B cell (primary cell): ENCODE results near the gene PRDM5. TPM values are rescaled to one million over a fixed set of nuclear protein-coding genes. Genes with fewer than 3 reads are reported as not detected.

ENCODE experiments used
- ATAC-seq: fragments of 200-7000 bp; cut with Tn5 transposase; one replicate; pipeline ENCODE4 v1.10.0; 2021; ENCODE audit warnings: low read depth, mild to moderate bottlenecking, moderate number of reproducible peaks, moderate library complexity
- CTCF ChIA-PET: fragments of 350-600 bp; sonication (Branson Sonifier 250); formaldehyde crosslinking; loops from one replicate; lab custom pipeline; 2021; ENCODE audit warnings: antibody characterized with exemption, inconsistent platforms; lab: Charles Lee
- POLR2A ChIA-PET: fragments of 350-600 bp; sonication (Branson Sonifier 250); formaldehyde crosslinking; loops from one replicate; lab custom pipeline; 2021; ENCODE audit warnings: antibody characterized with exemption; lab: Charles Lee
- DNase-seq: peaks from one replicate; pipeline ENCODE4 v3.0.0; 2013
- H2AFZ ChIP-seq: 2 replicates; pipeline ENCODE4 v1.6.1; 2012; ENCODE audit warnings: mild to moderate bottlenecking, low read depth, low read length; ENCODE audit not compliant: insufficient read depth, poor library complexity, severe bottlenecking
- H3K27ac ChIP-seq, 2 donors: 1 replicate in 1 of 2; 2 replicates in 1 of 2; pipeline ENCODE4 v1.5.1; 2012 to 2013; ENCODE audit warnings: low read length in 2 of 2, mild to moderate bottlenecking in 2 of 2, moderate library complexity in 1 of 2
- H3K27me3 ChIP-seq, 4 experiments: fragments of 200-600 bp in 1 of 4; sonication (generic) in 1 of 4; replicated peaks in 1 of 4; 1 replicate in 2 of 4; 2 replicates in 2 of 4; pipeline versions ENCODE4 v1.6.1 to v1.7.0; 2013 to 2016; ENCODE audit warnings: low read length in 3 of 4, mild to moderate bottlenecking in 2 of 4, mixed read lengths in 1 of 4, moderate library complexity in 1 of 4; ENCODE audit not compliant: insufficient read depth in 4 of 4, control insufficient read depth in 3 of 4; ENCODE audit errors: control extremely low read depth in 1 of 4
- H3K36me3 ChIP-seq, 2 experiments: replicated peaks in 1 of 2; 1 replicate in 1 of 2; 2 replicates in 1 of 2; pipeline versions ENCODE4 v1.6.1 to v1.7.1; 2013; ENCODE audit warnings: low read length in 1 of 2; ENCODE audit not compliant: insufficient read depth in 2 of 2, control insufficient read depth in 1 of 2; ENCODE audit errors: control extremely low read depth in 1 of 2, extremely low read depth in 1 of 2
- H3K4me1 ChIP-seq, 2 donors: fragments of 200-600 bp in 1 of 2; sonication (generic) in 1 of 2; 1 replicate in 1 of 2; 2 replicates in 1 of 2; pipeline versions ENCODE4 v1.5.1 to v1.6.1; 2013 to 2017; ENCODE audit warnings: low read length in 2 of 2; ENCODE audit not compliant: control insufficient read depth in 2 of 2, insufficient read depth in 2 of 2
- H3K4me2 ChIP-seq: replicated peaks from 2 replicates; pipeline ENCODE3; 2012; ENCODE audit warnings: mild to moderate bottlenecking, low read depth, low read length; ENCODE audit not compliant: poor library complexity, severe bottlenecking
- H3K4me3 ChIP-seq, 5 experiments: fragments of 200-600 bp in 1 of 5; sonication (generic) in 1 of 5; 1 replicate in 3 of 5; 2 replicates in 2 of 5; pipeline versions ENCODE4 v1.5.1 to v1.7.0; 2011 to 2016; ENCODE audit warnings: low read length in 4 of 5, mild to moderate bottlenecking in 4 of 5, low read depth in 2 of 5, control low read depth in 1 of 5, moderate library complexity in 1 of 5; ENCODE audit not compliant: insufficient read depth in 1 of 5; ENCODE audit errors: control extremely low read depth in 1 of 5, extremely low read depth in 1 of 5
- H3K79me2 ChIP-seq: fragments of 200-600 bp; sonication (generic); one replicate; pipeline ENCODE4 v1.6.0; 2016; ENCODE audit warnings: low read length; ENCODE audit not compliant: control insufficient read depth, insufficient read depth
- H3K9ac ChIP-seq: fragments of 200-600 bp; sonication (generic); 2 replicates; pipeline ENCODE4 v1.6.1; 2017; ENCODE audit warnings: mild to moderate bottlenecking, low read length, moderate library complexity
- H3K9me3 ChIP-seq, 3 donors: one replicate each; pipeline versions ENCODE4 v1.6.1 to v1.7.1; 2013; ENCODE audit warnings: low read length in 2 of 3; ENCODE audit not compliant: control insufficient read depth in 2 of 3, insufficient read depth in 1 of 3; ENCODE audit errors: control extremely low read depth in 1 of 3
- H4K20me1 ChIP-seq: 2 replicates; pipeline ENCODE4 v1.6.0; 2012; ENCODE audit warnings: mild to moderate bottlenecking, low read length; ENCODE audit not compliant: insufficient read depth, control insufficient read depth, poor library complexity, severe bottlenecking
- H3K27ac Mint-ChIP-seq: one replicate; pipeline ENCODE4 v1.8.0; 2021; ENCODE audit warnings: mixed read lengths
- H3K27me3 Mint-ChIP-seq: one replicate; pipeline ENCODE4 v1.8.0; 2021; ENCODE audit warnings: mixed read lengths
- H3K4me1 Mint-ChIP-seq: one replicate; pipeline ENCODE4 v1.8.0; 2021; ENCODE audit warnings: mixed read lengths
- H3K4me3 Mint-ChIP-seq: one replicate; pipeline ENCODE4 v1.8.0; 2021; ENCODE audit warnings: mixed read lengths
- H3K9me3 Mint-ChIP-seq: one replicate; pipeline ENCODE4 v1.8.0; 2022; ENCODE audit warnings: mixed read lengths; ENCODE audit not compliant: insufficient read depth
- EZH2 ChIP-seq: IDR thresholded peaks from 2 replicates; pipeline ENCODE4 v1.6.1; 2012; ENCODE audit warnings: borderline replicate concordance, low read depth, mild to moderate bottlenecking, moderate library complexity, low read length; ENCODE audit not compliant: insufficient read depth, poor library complexity, severe bottlenecking
- WGBS: methylation state at CpG from one replicate; pipeline ENCODE4 v1.1.5; 2013; ENCODE audit warnings: missing lambda C conversion rate; ENCODE audit not compliant: insufficient coverage; 5-methylcytosine and 5-hydroxymethylcytosine counted together
- intact Hi-C: fragments of 100-400 bp; cut with micrococcal nuclease; formaldehyde crosslinking; loops from one replicate; pipeline ENCODE4 v1.10.0; 2022
- polyA plus RNA-seq: library from polyadenylated mRNA; depleted of rRNA; stranded (reverse); fragments of >200 nt; gene quantifications from 2 replicates; pipeline ENCODE4 v1.2.3, GENCODE V29; 2012
- total RNA-seq, 2 donors: library from RNA; stranded (reverse); fragments of 120-200 nt in 1 of 2; gene quantifications; 1 replicate in 1 of 2; 2 replicates in 1 of 2; pipeline versions ENCODE4 v1.2.3 to v1.2.4, GENCODE V29; 2013 to 2022
- TF ChIP-seq, protein P1 (sequence below): fragments of 200-600 bp; IDR thresholded peaks from one replicate; pipeline ENCODE4 v1.8.0; 2022; ENCODE audit warnings: antibody characterized with exemption, mild to moderate bottlenecking

The PRDM5 gene
- total and polyA plus RNA-seq, 2 donors (not counting 1 experiment from before 2014, with no cell fraction given), result not detected

GRCh38 chr4:120725639-120726580, 196.6 kb downstream of the PRDM5 start:
- H3K4me1 Mint-ChIP-seq, result no peaks in the 10 kb centered on the region
- no peak overlapping the region for H3K4me2 ChIP-seq

GRCh38 chr4:120724656-120725055, 197.9 kb downstream of the PRDM5 start:
- Mint-ChIP-seq H3K27ac (no peak overlapping the region), H3K9me3 (no peaks in the 10 kb centered on the region), H3K4me1 (no peaks in the 10 kb centered on the region), H3K4me3 (no peak overlapping the region), H3K27me3 (no peaks in the 10 kb centered on the region)
- Histone ChIP-seq H3K36me3 (no peaks in the 10 kb centered on the region), H3K9ac (no peak overlapping the region), H3K27ac (no peak overlapping the region), H3K27me3 (no peaks in the 10 kb centered on the region), H3K4me1 (no peaks in the 10 kb centered on the region), H2AFZ (no peak overlapping the region), H3K4me3 (no peak overlapping the region), H3K4me2 (no peak overlapping the region), H3K79me2 (no peaks in the 10 kb centered on the region), H3K9me3 (no peaks in the 10 kb centered on the region), H4K20me1 (no peaks in the 10 kb centered on the region)
- TF ChIP-seq EZH2, result no peak
- TF ChIP-seq, protein P1, sequence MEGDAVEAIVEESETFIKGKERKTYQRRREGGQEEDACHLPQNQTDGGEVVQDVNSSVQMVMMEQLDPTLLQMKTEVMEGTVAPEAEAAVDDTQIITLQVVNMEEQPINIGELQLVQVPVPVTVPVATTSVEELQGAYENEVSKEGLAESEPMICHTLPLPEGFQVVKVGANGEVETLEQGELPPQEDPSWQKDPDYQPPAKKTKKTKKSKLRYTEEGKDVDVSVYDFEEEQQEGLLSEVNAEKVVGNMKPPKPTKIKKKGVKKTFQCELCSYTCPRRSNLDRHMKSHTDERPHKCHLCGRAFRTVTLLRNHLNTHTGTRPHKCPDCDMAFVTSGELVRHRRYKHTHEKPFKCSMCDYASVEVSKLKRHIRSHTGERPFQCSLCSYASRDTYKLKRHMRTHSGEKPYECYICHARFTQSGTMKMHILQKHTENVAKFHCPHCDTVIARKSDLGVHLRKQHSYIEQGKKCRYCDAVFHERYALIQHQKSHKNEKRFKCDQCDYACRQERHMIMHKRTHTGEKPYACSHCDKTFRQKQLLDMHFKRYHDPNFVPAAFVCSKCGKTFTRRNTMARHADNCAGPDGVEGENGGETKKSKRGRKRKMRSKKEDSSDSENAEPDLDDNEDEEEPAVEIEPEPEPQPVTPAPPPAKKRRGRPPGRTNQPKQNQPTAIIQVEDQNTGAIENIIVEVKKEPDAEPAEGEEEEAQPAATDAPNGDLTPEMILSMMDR, result no peak
- WGBS, result no CpG with 5 or more reads among the region's 2 CpGs
- ATAC-seq (no peak), DNase-seq (no peak)
- ChIA-PET CTCF (no interaction called here), POLR2A (no interaction called here)
- intact Hi-C loops, result no loop called here

More at GRCh38 chr4:120725639-120726580, 196.6 kb downstream of the PRDM5 start:
- no peaks in the 10 kb centered on the region for H4K20me1 ChIP-seq
- 97% methylated on average over 3 of the region's 6 CpGs for WGBS
- TF ChIP-seq, protein P1, result no peak
- no peak for TF ChIP-seq EZH2
- H3K9ac ChIP-seq, result no peak overlapping the region
- Mint-ChIP-seq H3K27ac (no peak overlapping the region), H3K9me3 (no peaks in the 10 kb centered on the region), H3K27me3 (no peaks in the 10 kb centered on the region), H3K4me3 (no peak overlapping the region)
- intact Hi-C loops, result no loop called here
- CTCF ChIA-PET, result no interaction called here
- H3K79me2 ChIP-seq, result no peaks in the 10 kb centered on the region
- H2AFZ ChIP-seq, result no peak overlapping the region
- H3K27ac ChIP-seq, result no peak overlapping the region
- no peaks in the 10 kb centered on the region for H3K4me1 ChIP-seq
- no peak for ATAC-seq
- POLR2A ChIA-PET, result no interaction called here
- no peaks in the 10 kb centered on the region for H3K36me3 ChIP-seq
- no peaks in the 10 kb centered on the region for H3K9me3 ChIP-seq
- H3K27me3 ChIP-seq, result peaks cover 0 to 2% (median 0%) of the 10 kb centered on the region in 4 experiments
- DNase-seq, result no peak
- no peak overlapping the region for H3K4me3 ChIP-seq
